Right lobe of liver (tissue), 6 donors: ENCODE measurements around the gene CENPU. TPM values are rescaled to one million over a fixed set of nuclear protein-coding genes. Genes with fewer than 3 reads are reported as not detected.

Experiments used
- ATAC-seq, 4 donors: fragments of 200-7000 bp; cut with Tn5 transposase; one replicate each; pipeline ENCODE4 v1.9.1; 2020; ENCODE audit warnings: mild to moderate bottlenecking in 4 of 4, moderate library complexity in 4 of 4
- DNase-seq, 3 donors: peaks; one replicate each; pipeline ENCODE4 v3.0.0-alpha.2; 2020
- H3K27ac ChIP-seq, 3 donors: fragments of 200-600 bp; one replicate each; pipeline ENCODE4 v1.8.0; 2022
- H3K27me3 ChIP-seq, 2 donors: fragments of 200-600 bp; one replicate each; pipeline ENCODE4 v1.8.0; 2022
- H3K36me3 ChIP-seq, 4 donors: fragments of 200-600 bp; sonication (generic) in 1 of 4; one replicate each; pipeline versions ENCODE4 v1.5.1 to v1.8.0; 2017 to 2022; ENCODE audit warnings: control low read depth in 1 of 4
- H3K4me1 ChIP-seq, 4 donors: fragments of 200-600 bp; sonication (generic) in 1 of 4; one replicate each; pipeline versions ENCODE4 v1.5.1 to v1.8.0; 2017 to 2022; ENCODE audit warnings: control low read depth in 1 of 4
- H3K4me3 ChIP-seq, 3 donors: fragments of 200-600 bp; one replicate each; pipeline ENCODE4 v1.8.0; 2022
- H3K9me3 ChIP-seq, 4 donors: fragments of 200-600 bp; sonication (generic) in 1 of 4; one replicate each; pipeline versions ENCODE4 v1.5.1 to v1.8.0; 2017 to 2022; ENCODE audit warnings: control low read depth in 1 of 4
- CTCF ChIP-seq, 4 donors: fragments of 200-600 bp in 3 of 4; fragments of 450-650 bp in 1 of 4; IDR thresholded peaks; one replicate each; pipeline versions ENCODE4 v1.5.1 to v1.8.0; 2016 to 2022; ENCODE audit warnings: antibody characterized with exemption in 4 of 4, mild to moderate bottlenecking in 2 of 4
- POLR2A ChIP-seq: fragments of 450-650 bp; IDR thresholded peaks from one replicate; pipeline ENCODE4 v1.6.1; 2017; ENCODE audit warnings: antibody characterized with exemption, mild to moderate bottlenecking
- WGBS: methylation state at CpG from one replicate; pipeline ENCODE4 v1.1.6; 2018; ENCODE audit warnings: low coverage, low lambda C conversion rate; ENCODE audit not compliant: insufficient coverage; ENCODE audit errors: missing lambda C conversion rate; 5-methylcytosine and 5-hydroxymethylcytosine counted together
- intact Hi-C, 2 donors: fragments of 100-400 bp; cut with DNase I; formaldehyde crosslinking; loops; one replicate each; pipeline versions ENCODE4 v1.11.2 to v1.14.1; 2022
- total RNA-seq, 6 experiments: library from RNA; depleted of rRNA in 2 of 6; stranded (reverse); fragments of >200 nt in 2 of 6; fragmentation: NEBNext Ultra II Directional in 3 of 6; extraction: Animal tissue kit (Norgen Biotek cat#: 25700) in 3 of 6; gene quantifications; one replicate each; pipeline versions ENCODE4 v1.1.0 to v1.2.4, GENCODE V29; 2016 to 2023
- donor health status: DM: no; HTN: yes; CAD: no.
- donor health status: DM: no; HTN: no; CAD: no.
- donor health status: DM: no; HTN: no; CAD: no.
- donor health status: DM: no; HTN: yes; CAD: no.
- donor health status: DM: no; HTN: yes; CAD: no.

The CENPU gene
- total RNA-seq, 6 experiments from 2014 or later, result 0.84 to 10.0 (median 1.5) TPM

DNA sequence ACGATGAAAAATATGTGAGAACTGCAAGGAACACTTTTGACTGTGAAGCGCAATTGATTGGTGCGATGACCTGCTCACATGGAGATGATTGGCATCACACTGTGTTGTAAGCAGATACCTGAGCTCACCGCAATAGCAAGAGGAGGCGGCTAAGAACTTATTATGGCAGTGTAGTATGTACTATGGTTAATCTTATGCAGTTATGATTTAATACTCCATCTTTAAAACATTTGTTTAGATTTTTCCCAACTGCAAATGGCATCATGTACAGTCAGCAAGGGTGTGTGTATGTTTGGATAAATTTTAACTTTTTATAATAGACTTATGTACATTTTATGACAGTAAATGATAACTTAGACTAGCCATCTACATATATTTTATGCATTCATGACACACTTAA is 58.9 kb downstream of the CENPU start:
- DNase-seq (no peak), ATAC-seq (no peak)
- Histone ChIP-seq H3K4me1 (no peaks in the 10 kb centered on the region), H3K4me3 (no peak overlapping the region), H3K27ac (no peak overlapping the region), H3K27me3 (no peaks in the 10 kb centered on the region), H3K36me3 (peaks cover 0 to 10% (median 2%) of the 10 kb centered on the region in 4 donors), H3K9me3 (no peaks in the 10 kb centered on the region)
- intact Hi-C loops, result no loop called here
- TF ChIP-seq POLR2A (no peak), CTCF (IDR thresholded peaks at IDR 0.05) (no peak)
- WGBS, result 94% methylated on average over 5 of the region's 5 CpGs

DNA sequence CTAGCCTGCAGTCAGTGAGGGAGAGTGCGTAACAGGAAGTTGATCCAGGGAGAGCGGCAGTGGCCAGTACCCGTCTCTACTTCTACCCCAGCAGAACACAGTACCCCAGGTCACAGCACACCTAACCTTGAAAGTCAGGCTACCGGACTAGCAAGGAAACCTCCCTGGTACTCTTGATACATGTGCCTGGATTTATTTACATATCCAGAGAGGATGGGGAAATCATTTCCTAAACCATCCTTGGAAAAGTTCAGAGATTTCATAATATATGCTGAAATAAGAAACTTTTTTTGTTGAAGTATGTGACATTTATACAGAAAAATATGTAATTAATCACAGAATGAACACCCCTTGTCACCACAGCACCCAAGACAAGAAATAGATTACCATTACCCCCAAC is 59.9 kb downstream of the CENPU start:
- Histone ChIP-seq H3K36me3 (peaks cover 0 to 10% (median 2%) of the 10 kb centered on the region in 4 donors), H3K9me3 (no peaks in the 10 kb centered on the region), H3K4me1 (no peaks in the 10 kb centered on the region), H3K27ac (no peak overlapping the region), H3K4me3 (no peak overlapping the region), H3K27me3 (no peaks in the 10 kb centered on the region)
- ATAC-seq, result no peak
- no peak for DNase-seq
- TF ChIP-seq POLR2A (no peak), CTCF (IDR thresholded peaks at IDR 0.05) (no peak)
- 80% methylated on average over 1 of the region's 4 CpGs for WGBS
- intact Hi-C loops, result no loop called here

DNA sequence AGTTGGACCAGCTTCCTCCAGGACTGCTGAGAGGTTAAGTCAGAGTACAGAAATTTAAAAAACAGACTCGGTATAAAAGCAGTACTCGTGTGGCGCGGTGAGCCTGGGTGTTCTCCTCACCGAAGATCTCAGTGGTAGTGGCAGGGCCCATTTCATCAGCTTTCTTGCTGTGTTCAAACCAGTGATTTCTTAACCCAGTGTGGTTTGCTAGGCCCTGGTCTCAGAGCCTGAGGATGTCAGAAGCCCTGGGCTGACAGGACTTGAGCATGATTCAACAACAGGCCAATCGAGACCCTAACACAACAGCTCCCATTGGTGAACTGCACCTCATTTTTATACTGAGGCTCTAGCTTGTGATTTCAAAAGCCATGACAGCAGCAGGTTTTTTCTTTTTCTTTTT is 61.2 kb downstream of the CENPU start:
- no peak overlapping the region for H3K4me3 ChIP-seq
- TF ChIP-seq CTCF (IDR thresholded peaks at IDR 0.05) (no peak), POLR2A (no peak)
- H3K4me1 ChIP-seq, result no peaks in the 10 kb centered on the region
- ATAC-seq (no peak), DNase-seq (no peak)
- peaks cover 0 to 10% (median 2%) of the 10 kb centered on the region in 4 donors for H3K36me3 ChIP-seq
- H3K27ac ChIP-seq, result no peak overlapping the region
- H3K27me3 ChIP-seq, result no peaks in the 10 kb centered on the region
- intact Hi-C loops, result no loop called here
- H3K9me3 ChIP-seq, result no peaks in the 10 kb centered on the region
- 81% methylated on average over 2 of the region's 6 CpGs for WGBS

DNA sequence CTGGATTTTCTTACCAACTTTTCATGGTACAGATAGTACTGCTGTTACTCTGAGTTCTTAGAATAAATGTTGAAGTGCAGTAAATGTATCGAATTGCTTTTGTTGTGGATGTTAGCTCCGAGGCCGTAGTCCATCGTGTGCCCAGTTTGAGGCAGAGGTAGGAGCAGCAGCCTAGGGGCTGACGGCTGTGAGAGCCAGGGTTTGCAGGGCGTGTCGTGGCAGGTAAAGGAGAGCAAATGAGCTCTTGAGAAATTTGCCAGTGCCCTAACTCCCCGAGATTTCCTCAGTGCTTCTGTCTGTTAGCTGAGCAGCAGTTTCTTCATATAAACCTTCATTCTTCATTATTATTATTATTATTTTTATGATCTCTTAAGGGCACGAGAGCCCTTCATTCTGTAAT is 62.8 kb downstream of the CENPU start:
- Histone ChIP-seq H3K4me3 (no peak overlapping the region), H3K9me3 (no peaks in the 10 kb centered on the region), H3K27ac (no peak overlapping the region), H3K36me3 (peaks cover 0 to 10% (median 2%) of the 10 kb centered on the region in 4 donors), H3K27me3 (no peaks in the 10 kb centered on the region), H3K4me1 (peaks cover 0 to 9% (median 0%) of the 10 kb centered on the region in 4 donors)
- ATAC-seq (no peak), DNase-seq (no peak)
- TF ChIP-seq CTCF (IDR thresholded peaks at IDR 0.05), result no peak
- TF ChIP-seq POLR2A, result no peak
- WGBS, result 94% methylated on average over 9 of the region's 9 CpGs
- intact Hi-C loops, result no loop called here

DNA sequence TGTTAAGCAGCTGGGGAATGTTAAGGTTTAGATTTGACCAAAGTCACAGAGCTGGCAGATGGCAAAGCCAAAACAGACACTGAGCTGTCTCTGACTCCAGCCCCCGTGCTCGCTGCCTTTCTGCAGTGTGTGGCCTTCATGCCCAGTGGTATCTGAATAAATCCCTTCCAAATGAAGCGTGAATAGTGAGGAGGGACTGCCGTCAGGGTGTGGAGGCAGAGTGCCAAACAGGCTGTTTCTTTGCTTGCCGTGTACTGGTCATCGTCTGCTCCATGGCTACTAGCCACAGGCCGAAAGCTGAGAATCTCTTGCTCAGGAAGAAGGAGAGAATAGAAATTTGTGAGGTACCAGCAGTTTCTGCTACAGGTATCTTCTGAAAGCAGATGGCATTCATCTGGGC is 64.6 kb downstream of the CENPU start:
- intact Hi-C loops, result no loop called here
- Histone ChIP-seq H3K4me1 (peaks cover 0 to 12% (median 0%) of the 10 kb centered on the region in 4 donors), H3K36me3 (peaks cover 0 to 10% (median 2%) of the 10 kb centered on the region in 4 donors), H3K9me3 (no peaks in the 10 kb centered on the region), H3K27ac (no peak overlapping the region), H3K27me3 (no peaks in the 10 kb centered on the region), H3K4me3 (no peak overlapping the region)
- no peak for DNase-seq
- no peak for TF ChIP-seq CTCF (IDR thresholded peaks at IDR 0.05)
- TF ChIP-seq POLR2A, result no peak
- no peak for ATAC-seq
- 86% methylated on average over 7 of the region's 7 CpGs for WGBS
